Measurements from ENCODE around the gene ETFB. TPM values are rescaled to one million over a fixed set of nuclear protein-coding genes. Genes with fewer than 3 reads are reported as not detected.

The ETFB gene
- total and polyA plus RNA-seq, 2 donors from 2014 or later: 76.8 to 620 TPM

DNA sequence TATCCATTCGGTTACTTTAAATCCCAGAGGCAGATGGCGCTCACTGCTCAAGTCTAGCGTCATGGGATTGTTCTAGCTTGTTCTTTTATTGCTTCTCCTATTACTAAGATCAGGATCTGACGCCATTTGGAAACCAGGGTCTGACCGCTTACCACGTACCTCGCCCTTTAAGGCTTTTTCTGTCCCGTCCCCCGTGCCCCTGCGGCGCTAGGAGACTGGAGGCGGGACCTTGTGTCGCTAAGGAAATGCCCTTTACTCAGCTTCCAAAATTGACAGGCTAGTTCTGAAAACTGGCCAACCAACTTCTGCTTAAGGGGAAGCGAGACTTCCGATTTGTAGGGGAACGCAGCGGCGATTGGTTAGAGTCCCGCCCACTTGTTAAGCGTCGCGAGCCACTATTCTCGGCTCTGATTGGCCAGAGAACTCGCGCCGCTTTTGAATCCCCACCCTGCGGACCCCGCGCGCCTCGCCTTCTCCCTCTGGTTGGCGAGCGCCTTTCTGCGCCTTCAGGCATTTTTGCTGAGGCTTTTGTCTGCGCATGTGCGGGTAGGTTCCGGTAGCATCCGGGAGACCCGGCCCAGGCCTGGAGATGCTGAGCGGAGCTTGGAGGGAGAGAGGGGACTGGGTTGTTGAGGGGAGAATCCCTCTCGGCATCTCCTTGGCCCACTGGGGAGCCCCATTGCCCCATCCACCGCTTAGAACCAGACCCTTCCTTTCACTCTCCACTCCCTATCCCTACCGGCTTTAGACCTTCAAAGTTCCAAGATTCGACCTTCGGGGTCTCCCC, 28.1 kb upstream of the ETFB start:
- TF ChIP-seq CTCF (IDR thresholded peaks at IDR 0.05; ENCODE audit: borderline replicate concordance, extremely low read depth, insufficient read depth): no peak
- intact Hi-C loops (cut with DNase I): no loop called here
- H3K27me3 ChIP-seq (ENCODE audit: control insufficient read depth, insufficient read depth, low read length): no peaks in the 10 kb centered on the region
- H3K27ac ChIP-seq (ENCODE audit: low read depth in 2 of 2, low read length in 2 of 2): peak overlapping the region in 1 of 2 donors; percentile 55
- peak; percentile 94 for FAIRE-seq
- peak; percentile 94 to 99 (median 97) for DNase-seq
- peak overlapping the region; percentile 63 to 80 (median 72) for H3K4me3 ChIP-seq (ENCODE audit: low read length in 3 of 3)
- peaks cover 0 to 6% (median 5%) of the 10 kb centered on the region in 3 donors for H3K4me1 ChIP-seq (ENCODE audit: control insufficient read depth in 2 of 3, insufficient read depth in 2 of 3, low read depth in 1 of 3, low read length in 3 of 3)
- H3K36me3 ChIP-seq (ENCODE audit: control insufficient read depth in 2 of 3, insufficient read depth in 3 of 3, low read length in 3 of 3): no peaks in the 10 kb centered on the region
- no peaks in the 10 kb centered on the region for H3K9me3 ChIP-seq (ENCODE audit: control insufficient read depth in 2 of 3, insufficient read depth in 1 of 3, low read length in 3 of 3)
- peak overlapping the region; percentile 38 to 71 (median 50) for H3K9ac ChIP-seq (ENCODE audit: low read length in 3 of 3)

DNA sequence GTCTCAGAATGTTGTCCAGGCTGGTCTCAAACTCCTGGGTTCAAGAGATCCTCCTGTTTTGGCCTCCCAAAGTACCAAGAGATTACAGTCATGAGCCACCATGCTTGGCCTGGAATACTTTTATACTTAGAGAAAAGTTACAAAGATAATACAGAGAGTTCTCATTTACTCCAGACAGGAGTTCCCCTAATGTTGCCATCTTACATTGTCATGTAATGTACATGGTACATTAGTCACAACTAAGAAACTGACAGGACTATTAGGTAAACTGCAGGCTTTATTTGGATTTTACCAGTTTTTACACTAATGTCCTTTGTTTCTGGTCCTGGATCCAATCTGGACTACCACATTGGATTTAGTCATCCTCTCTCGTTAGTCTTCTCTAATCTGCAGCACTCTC, 26.5 kb upstream of the ETFB start:
- Histone ChIP-seq H3K27me3 (ENCODE audit: control insufficient read depth, insufficient read depth, low read length) (no peaks in the 10 kb centered on the region), H3K27ac (ENCODE audit: low read depth in 2 of 2, low read length in 2 of 2) (no peak overlapping the region), H3K9me3 (ENCODE audit: control insufficient read depth in 2 of 3, insufficient read depth in 1 of 3, low read length in 3 of 3) (no peaks in the 10 kb centered on the region), H3K4me3 (ENCODE audit: low read length in 3 of 3) (no peak overlapping the region), H3K36me3 (ENCODE audit: control insufficient read depth in 2 of 3, insufficient read depth in 3 of 3, low read length in 3 of 3) (no peaks in the 10 kb centered on the region), H3K9ac (ENCODE audit: low read length in 3 of 3) (no peak overlapping the region), H3K4me1 (ENCODE audit: control insufficient read depth in 2 of 3, insufficient read depth in 2 of 3, low read depth in 1 of 3, low read length in 3 of 3) (peaks cover 0 to 6% (median 5%) of the 10 kb centered on the region in 3 donors)
- DNase-seq: no peak
- no peak for TF ChIP-seq CTCF (IDR thresholded peaks at IDR 0.05; ENCODE audit: borderline replicate concordance, extremely low read depth, insufficient read depth)
- FAIRE-seq: no peak
- intact Hi-C loops (cut with DNase I): no loop called here

DNA sequence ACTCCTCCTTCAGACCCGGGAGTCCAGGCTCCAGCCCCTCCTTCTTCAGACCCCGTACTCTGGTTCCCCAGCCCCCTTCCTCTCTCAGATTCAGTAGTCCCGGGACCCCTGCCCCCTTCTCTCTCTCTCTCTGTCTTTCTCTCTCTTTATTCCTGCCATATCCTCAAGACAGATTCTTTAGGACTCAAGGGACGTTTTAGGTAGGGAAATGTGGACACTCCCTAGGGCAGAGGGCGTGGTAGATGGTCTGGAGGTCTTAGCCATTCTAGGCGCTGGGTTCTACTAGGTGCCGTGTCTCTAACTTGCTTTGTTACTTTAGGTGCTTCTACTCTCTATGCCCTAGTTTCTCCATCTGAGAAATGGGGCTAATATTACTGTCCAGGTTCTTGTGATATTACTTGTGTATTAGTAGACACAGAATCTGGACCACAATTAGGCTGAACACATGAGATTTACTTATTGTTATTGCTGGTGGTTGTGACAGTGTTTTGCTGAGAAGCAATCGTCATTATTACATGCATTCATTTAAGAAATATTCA, 25.0 kb upstream of the ETFB start:
- FAIRE-seq (no peak), DNase-seq (no peak)
- H3K4me1 ChIP-seq (ENCODE audit: control insufficient read depth in 2 of 3, insufficient read depth in 2 of 3, low read depth in 1 of 3, low read length in 3 of 3): peaks cover 0 to 6% (median 5%) of the 10 kb centered on the region in 3 donors
- no peaks in the 10 kb centered on the region for H3K9me3 ChIP-seq (ENCODE audit: control insufficient read depth in 2 of 3, insufficient read depth in 1 of 3, low read length in 3 of 3)
- H3K27ac ChIP-seq (ENCODE audit: low read depth in 2 of 2, low read length in 2 of 2): no peak overlapping the region
- TF ChIP-seq CTCF (IDR thresholded peaks at IDR 0.05; ENCODE audit: borderline replicate concordance, extremely low read depth, insufficient read depth): no peak
- intact Hi-C loops (cut with DNase I): no loop called here
- no peaks in the 10 kb centered on the region for H3K27me3 ChIP-seq (ENCODE audit: control insufficient read depth, insufficient read depth, low read length)
- H3K36me3 ChIP-seq (ENCODE audit: control insufficient read depth in 2 of 3, insufficient read depth in 3 of 3, low read length in 3 of 3): no peaks in the 10 kb centered on the region
- no peak overlapping the region for H3K4me3 ChIP-seq (ENCODE audit: low read length in 3 of 3)
- no peak overlapping the region for H3K9ac ChIP-seq (ENCODE audit: low read length in 3 of 3)
